IMR-90 (cell line): ENCODE data around the gene LEUTX. TPM values are rescaled to one million over a fixed set of nuclear protein-coding genes. Genes with fewer than 3 reads are reported as not detected.

Experiments used
- ATAC-seq: fragments of 200-7000 bp; cut with Tn5 transposase; 2 replicates; pipeline ENCODE4 v1.9.1; 2020; ENCODE audit warnings: low read depth, mild to moderate bottlenecking, moderate library complexity
- BruUV-seq: library from RNA; stranded (reverse); fragments of 400-500 nt; replicated peaks from 2 replicates; lab custom pipeline; 2021; lab: Mats Ljungman, UMichigan
- CTCF ChIA-PET: fragments of 300-600 bp; formaldehyde crosslinking; extraction: SDS; loops from one replicate; lab custom pipeline; 2021; ENCODE audit warnings: antibody characterized with exemption; lab: Yijun Ruan, JAX
- POLR2A ChIA-PET: fragments of 300-600 bp; sonication (Branson Sonifier 250); formaldehyde crosslinking; loops from one replicate; lab custom pipeline; 2022; ENCODE audit warnings: antibody characterized with exemption; ENCODE audit not compliant: unreplicated experiment; lab: Charles Lee
- DNase-seq: peaks from one replicate; pipeline ENCODE4 v3.0.0; 2013
- H2AFZ ChIP-seq: replicated peaks from 2 replicates; pipeline ENCODE3; 2013; ENCODE audit warnings: low read length, mild to moderate bottlenecking; ENCODE audit not compliant: poor library complexity
- H2AK5ac ChIP-seq: 2 replicates; pipeline ENCODE4 v1.6.1; 2013; ENCODE audit warnings: low read depth, low read length, inconsistent platforms
- H2AK9ac ChIP-seq: replicated peaks from 2 replicates; pipeline ENCODE3; 2013; ENCODE audit warnings: mild to moderate bottlenecking, low read depth, low read length, moderate library complexity; ENCODE audit not compliant: poor library complexity
- H2BK120ac ChIP-seq: 2 replicates; pipeline ENCODE4 v1.6.1; 2013; ENCODE audit warnings: low read depth, low read length, inconsistent platforms
- H2BK15ac ChIP-seq: 3 replicates; pipeline ENCODE4 v1.6.1; 2013; ENCODE audit warnings: low read depth, low read length, inconsistent platforms
- H2BK20ac ChIP-seq: 2 replicates; pipeline ENCODE4 v1.6.1; 2013; ENCODE audit warnings: low read depth, mild to moderate bottlenecking, inconsistent platforms, low read length, moderate library complexity
- H2BK5ac ChIP-seq: 2 replicates; pipeline ENCODE4 v1.6.1; 2013; ENCODE audit warnings: mild to moderate bottlenecking, low read depth, low read length, inconsistent platforms; ENCODE audit not compliant: poor library complexity, severe bottlenecking
- H3K14ac ChIP-seq: replicated peaks from 2 replicates; pipeline ENCODE4 v1.6.1; 2013; ENCODE audit warnings: low read depth, low read length, inconsistent platforms
- H3K18ac ChIP-seq: 2 replicates; pipeline ENCODE4 v1.6.1; 2013; ENCODE audit warnings: low read depth, low read length, control low read depth
- H3K23ac ChIP-seq: 2 replicates; pipeline ENCODE4 v1.6.1; 2013; ENCODE audit warnings: low read depth, low read length, inconsistent platforms
- H3K27ac ChIP-seq: 2 replicates; pipeline ENCODE4 v1.5.1; 2013; ENCODE audit warnings: mild to moderate bottlenecking, control low read depth, low read length; ENCODE audit not compliant: insufficient read depth
- H3K27me3 ChIP-seq: 2 replicates; pipeline ENCODE4 v1.6.1; 2013; ENCODE audit warnings: low read length; ENCODE audit not compliant: control insufficient read depth, insufficient read depth
- H3K36me3 ChIP-seq: 2 replicates; pipeline ENCODE4 v1.6.1; 2013; ENCODE audit warnings: low read length, mixed read lengths; ENCODE audit not compliant: control insufficient read depth, insufficient read depth
- H3K4ac ChIP-seq: 2 replicates; pipeline ENCODE4 v1.6.1; 2013; ENCODE audit warnings: low read depth, low read length, inconsistent platforms
- H3K4me1 ChIP-seq: 2 replicates; pipeline ENCODE4 v1.6.1; 2013; ENCODE audit warnings: low read length, mixed read lengths; ENCODE audit not compliant: control insufficient read depth, insufficient read depth
- H3K4me2 ChIP-seq: 2 replicates; pipeline ENCODE4 v1.6.1; 2013; ENCODE audit warnings: low read depth, mild to moderate bottlenecking, control low read depth, low read length, moderate library complexity
- H3K4me3 ChIP-seq: 2 replicates; pipeline ENCODE4 v1.5.1; 2013; ENCODE audit warnings: low read depth, mild to moderate bottlenecking, control low read depth, low read length, moderate library complexity; ENCODE audit not compliant: insufficient read depth
- H3K56ac ChIP-seq: 2 replicates; pipeline ENCODE4 v1.6.1; 2013; ENCODE audit warnings: low read length, inconsistent platforms; ENCODE audit not compliant: insufficient read depth; ENCODE audit errors: extremely low read depth
- H3K79me1 ChIP-seq, 2 experiments: 2 replicates each; pipeline ENCODE4 v1.6.1; 2013; ENCODE audit warnings: low read length in 2 of 2, inconsistent platforms in 1 of 2, low read depth in 1 of 2
- H3K9ac ChIP-seq: 2 replicates; pipeline ENCODE4 v1.6.1; 2013; ENCODE audit warnings: low read depth, low read length, control low read depth
- H3K9me1 ChIP-seq: 2 replicates; pipeline ENCODE4 v1.6.1; 2013; ENCODE audit warnings: low read length, inconsistent platforms; ENCODE audit not compliant: insufficient read depth
- H3K9me3 ChIP-seq: 2 replicates; pipeline ENCODE4 v1.6.1; 2013; ENCODE audit warnings: low read length; ENCODE audit not compliant: control insufficient read depth, insufficient read depth
- H4K20me1 ChIP-seq: 2 replicates; pipeline ENCODE4 v1.6.1; 2013; ENCODE audit warnings: low read length, inconsistent platforms; ENCODE audit not compliant: insufficient read depth
- H4K5ac ChIP-seq: 2 replicates; pipeline ENCODE4 v1.6.1; 2013; ENCODE audit warnings: mild to moderate bottlenecking, low read depth, low read length, control low read depth
- H4K8ac ChIP-seq, 2 experiments: 2 replicates each; pipeline ENCODE4 v1.6.1; 2013; ENCODE audit warnings: low read depth in 2 of 2, low read length in 2 of 2, control low read depth in 1 of 2, inconsistent platforms in 1 of 2
- H4K91ac ChIP-seq: 2 replicates; pipeline ENCODE4 v1.6.1; 2013; ENCODE audit warnings: low read depth, low read length, inconsistent platforms; ENCODE audit not compliant: insufficient read depth
- BHLHE40 ChIP-seq: fragments of 150-350 bp; IDR thresholded peaks from 2 replicates; pipeline ENCODE4 v1.6.1; 2016; ENCODE audit warnings: mild to moderate bottlenecking, low read depth, low read length
- CEBPB ChIP-seq: IDR thresholded peaks from 2 replicates; pipeline ENCODE4 v1.6.1; 2012; ENCODE audit warnings: low read depth, low read length, improper control_type of control experiment
- CHD1 ChIP-seq: IDR thresholded peaks from 2 replicates; pipeline ENCODE4 v1.6.1; 2012; ENCODE audit warnings: low read depth, low read length, improper control_type of control experiment
- FOS ChIP-seq: fragments of 150-350 bp; IDR thresholded peaks from 2 replicates; pipeline ENCODE4 v1.6.1; 2016; ENCODE audit warnings: low read depth, low read length
- MAFK ChIP-seq: IDR thresholded peaks from 2 replicates; pipeline ENCODE4 v1.6.1; 2012; ENCODE audit warnings: low read depth, low read length, improper control_type of control experiment
- MAZ ChIP-seq: IDR thresholded peaks from 2 replicates; pipeline ENCODE4 v1.6.1; 2012; ENCODE audit warnings: low read depth, mild to moderate bottlenecking, low read length, improper control_type of control experiment, moderate library complexity, borderline replicate concordance
- MXI1 ChIP-seq: IDR thresholded peaks from 2 replicates; pipeline ENCODE4 v1.6.1; 2012; ENCODE audit warnings: low read depth, mild to moderate bottlenecking, low read length, moderate library complexity, borderline replicate concordance
- NFE2L2 ChIP-seq: fragments of 150-350 bp; IDR thresholded peaks from 2 replicates; pipeline ENCODE4 v1.6.1; 2016; ENCODE audit warnings: low read depth, mild to moderate bottlenecking, low read length
- POLR2A ChIP-seq: IDR thresholded peaks from 2 replicates; pipeline ENCODE4 v1.6.1; 2012; ENCODE audit warnings: mild to moderate bottlenecking, low read depth, low read length
- RAD21 ChIP-seq: IDR thresholded peaks from 2 replicates; pipeline ENCODE4 v1.6.1; 2012; ENCODE audit warnings: low read length, improper control_type of control experiment
- RCOR1 ChIP-seq: IDR thresholded peaks from 2 replicates; pipeline ENCODE4 v1.6.1; 2012; ENCODE audit warnings: mild to moderate bottlenecking, low read length, improper control_type of control experiment; ENCODE audit not compliant: insufficient replicate concordance
- RFX5 ChIP-seq: IDR thresholded peaks from 2 replicates; pipeline ENCODE4 v1.8.0; 2012; ENCODE audit warnings: low read depth, mild to moderate bottlenecking, low read length, moderate library complexity
- SMC3 ChIP-seq: fragments of 150-350 bp; IDR thresholded peaks from 2 replicates; pipeline ENCODE4 v1.6.1; 2016; ENCODE audit warnings: low read depth, mild to moderate bottlenecking, antibody characterized with exemption, low read length, moderate library complexity
- WGBS, 2 experiments: methylation state at CpG; one replicate each; pipeline versions ENCODE4 v1.1.5 to v1.1.7; 2013; ENCODE audit warnings: missing lambda C conversion rate in 2 of 2; ENCODE audit not compliant: insufficient read length in 1 of 2; ENCODE audit errors: extremely low coverage in 2 of 2; 5-methylcytosine and 5-hydroxymethylcytosine counted together
- dilution Hi-C: fragments of 300-500 bp; cut with HindIII; formaldehyde crosslinking; loops from one replicate; pipeline ENCODE4 v1.14.3; 2018; ENCODE audit warnings: low sequenced_read_pairs; ENCODE audit not compliant: unreplicated experiment
- in situ Hi-C: fragments of 300-500 bp; cut with MboI; formaldehyde crosslinking; loops from 3 replicates; pipeline ENCODE4 v1.14.3; 2019; ENCODE audit warnings: low sequenced_read_pairs, inconsistent platforms, mixed read lengths
- intact Hi-C: fragments of 100-400 bp; cut with micrococcal nuclease; formaldehyde crosslinking; loops from 2 replicates; pipeline ENCODE4 v1.10.0; 2022
- polyA plus RNA-seq, 3 experiments: library from polyadenylated mRNA; depleted of rRNA; stranded (reverse); fragments of >200 nt; gene quantifications; 2 replicates each; pipeline ENCODE4 v1.2.3, GENCODE V29; 2012; ENCODE audit warnings: low replicate concordance in 1 of 3
- total RNA-seq: library from RNA; depleted of rRNA; stranded (reverse); fragments of >200 nt; gene quantifications from 2 replicates; pipeline ENCODE4 v1.2.3, GENCODE V29; 2012
- TF ChIP-seq, protein P1 (sequence below): fragments of 150-350 bp; IDR thresholded peaks from 2 replicates; pipeline ENCODE4 v1.6.1; 2017; ENCODE audit warnings: mild to moderate bottlenecking, antibody characterized with exemption, low read length, low read depth
- TF ChIP-seq, protein P2 (sequence below): fragments of 150-350 bp; IDR thresholded peaks from 2 replicates; pipeline ENCODE4 v1.6.1; 2016; ENCODE audit warnings: low read depth, mild to moderate bottlenecking, low read length, moderate library complexity, borderline replicate concordance
- TF ChIP-seq, protein P3 (sequence below): conservative IDR thresholded peaks from 2 replicates; pipeline ENCODE4 v1.5.1; 2012; ENCODE audit warnings: mild to moderate bottlenecking, low read depth, low read length, improper control_type of control experiment

LEUTX gene
- total and polyA plus RNA-seq, 2 of the 4 experiments (the other 2 are of a cell fraction) = not detected

DNA sequence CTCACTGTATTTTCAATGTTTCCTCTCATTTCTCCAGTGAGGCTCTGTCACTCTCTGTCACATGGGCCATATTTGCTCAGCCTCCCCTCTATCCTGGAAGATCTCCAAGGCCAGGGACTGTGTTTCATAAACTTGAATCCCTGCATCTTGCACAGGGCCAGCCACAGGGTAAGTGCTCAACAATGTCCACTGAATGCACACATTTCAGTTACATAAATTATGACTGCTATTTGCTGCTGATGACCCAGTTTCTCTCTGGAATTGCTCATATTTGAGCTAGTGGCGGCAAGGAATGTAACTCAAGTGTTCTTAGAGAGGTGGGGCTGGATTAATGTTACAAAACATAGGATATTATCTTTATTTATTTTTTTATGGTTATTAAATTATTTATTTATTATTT, 47.0 kb upstream of the LEUTX start:
- Histone ChIP-seq H3K14ac (no peak overlapping the region), H4K20me1 (no peaks in the 10 kb centered on the region), H2BK15ac (no peak overlapping the region), H2AK5ac (no peak overlapping the region), H2AK9ac (no peak overlapping the region), H2BK20ac (no peak overlapping the region), H3K23ac (no peak overlapping the region), H3K9me3 (no peaks in the 10 kb centered on the region), H3K79me1 (no peaks in the 10 kb centered on the region), H2BK5ac (no peak overlapping the region), H2AFZ (no peak overlapping the region), H3K4me1 (no peaks in the 10 kb centered on the region), H3K36me3 (no peaks in the 10 kb centered on the region), H3K18ac (no peak overlapping the region), H3K4me2 (no peak overlapping the region), H4K8ac (no peak overlapping the region), H3K4me3 (no peak overlapping the region), H3K56ac (no peak overlapping the region), H3K4ac (no peak overlapping the region), H3K27ac (no peak overlapping the region), H4K91ac (no peak overlapping the region), H4K5ac (no peak overlapping the region), H3K27me3 (no peaks in the 10 kb centered on the region), H3K9ac (no peak overlapping the region), H2BK120ac (no peak overlapping the region), H3K9me1 (no peaks in the 10 kb centered on the region)
- ChIA-PET POLR2A (no interaction called here), CTCF (no interaction called here)
- no CpG with 5 or more reads among the region's 1 CpG for WGBS, 2 experiments
- dilution Hi-C loops (no loop called here), in situ Hi-C loops (no loop called here), intact Hi-C loops (no loop called here)
- DNase-seq (no peak), ATAC-seq (no peak)
- BruUV-seq = no TSS peak
- no peak for TF ChIP-seq MXI1
- TF ChIP-seq MAZ = no peak
- no peak for TF ChIP-seq MAFK
- no peak for TF ChIP-seq RAD21
- TF ChIP-seq, protein P1, sequence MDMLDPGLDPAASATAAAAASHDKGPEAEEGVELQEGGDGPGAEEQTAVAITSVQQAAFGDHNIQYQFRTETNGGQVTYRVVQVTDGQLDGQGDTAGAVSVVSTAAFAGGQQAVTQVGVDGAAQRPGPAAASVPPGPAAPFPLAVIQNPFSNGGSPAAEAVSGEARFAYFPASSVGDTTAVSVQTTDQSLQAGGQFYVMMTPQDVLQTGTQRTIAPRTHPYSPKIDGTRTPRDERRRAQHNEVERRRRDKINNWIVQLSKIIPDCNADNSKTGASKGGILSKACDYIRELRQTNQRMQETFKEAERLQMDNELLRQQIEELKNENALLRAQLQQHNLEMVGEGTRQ = no peak
- TF ChIP-seq, protein P2, sequence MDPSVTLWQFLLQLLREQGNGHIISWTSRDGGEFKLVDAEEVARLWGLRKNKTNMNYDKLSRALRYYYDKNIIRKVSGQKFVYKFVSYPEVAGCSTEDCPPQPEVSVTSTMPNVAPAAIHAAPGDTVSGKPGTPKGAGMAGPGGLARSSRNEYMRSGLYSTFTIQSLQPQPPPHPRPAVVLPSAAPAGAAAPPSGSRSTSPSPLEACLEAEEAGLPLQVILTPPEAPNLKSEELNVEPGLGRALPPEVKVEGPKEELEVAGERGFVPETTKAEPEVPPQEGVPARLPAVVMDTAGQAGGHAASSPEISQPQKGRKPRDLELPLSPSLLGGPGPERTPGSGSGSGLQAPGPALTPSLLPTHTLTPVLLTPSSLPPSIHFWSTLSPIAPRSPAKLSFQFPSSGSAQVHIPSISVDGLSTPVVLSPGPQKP = no peak
- TF ChIP-seq NFE2L2 = no peak
- TF ChIP-seq FOS = no peak
- no peak for TF ChIP-seq CHD1
- no peak for TF ChIP-seq SMC3
- no peak for TF ChIP-seq RCOR1
- TF ChIP-seq, protein P3, sequence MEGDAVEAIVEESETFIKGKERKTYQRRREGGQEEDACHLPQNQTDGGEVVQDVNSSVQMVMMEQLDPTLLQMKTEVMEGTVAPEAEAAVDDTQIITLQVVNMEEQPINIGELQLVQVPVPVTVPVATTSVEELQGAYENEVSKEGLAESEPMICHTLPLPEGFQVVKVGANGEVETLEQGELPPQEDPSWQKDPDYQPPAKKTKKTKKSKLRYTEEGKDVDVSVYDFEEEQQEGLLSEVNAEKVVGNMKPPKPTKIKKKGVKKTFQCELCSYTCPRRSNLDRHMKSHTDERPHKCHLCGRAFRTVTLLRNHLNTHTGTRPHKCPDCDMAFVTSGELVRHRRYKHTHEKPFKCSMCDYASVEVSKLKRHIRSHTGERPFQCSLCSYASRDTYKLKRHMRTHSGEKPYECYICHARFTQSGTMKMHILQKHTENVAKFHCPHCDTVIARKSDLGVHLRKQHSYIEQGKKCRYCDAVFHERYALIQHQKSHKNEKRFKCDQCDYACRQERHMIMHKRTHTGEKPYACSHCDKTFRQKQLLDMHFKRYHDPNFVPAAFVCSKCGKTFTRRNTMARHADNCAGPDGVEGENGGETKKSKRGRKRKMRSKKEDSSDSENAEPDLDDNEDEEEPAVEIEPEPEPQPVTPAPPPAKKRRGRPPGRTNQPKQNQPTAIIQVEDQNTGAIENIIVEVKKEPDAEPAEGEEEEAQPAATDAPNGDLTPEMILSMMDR = no peak
- TF ChIP-seq CEBPB = no peak
- TF ChIP-seq RFX5 = no peak
- TF ChIP-seq POLR2A = no peak
- TF ChIP-seq BHLHE40 = no peak
